MM.1S (cell line): ENCODE data around the gene PLPP7.

Source experiments
- DNase-seq: peaks from one replicate; pipeline ENCODE4 v3.0.0-alpha.2; 2015
- H2AFZ ChIP-seq: fragments of 300-600 bp; sonication (generic); 2 replicates; pipeline ENCODE4 v1.6.0; 2016; ENCODE audit warnings: antibody characterized with exemption, low read length
- H3F3A ChIP-seq: fragments of 300-600 bp; sonication (generic); 2 replicates; pipeline ENCODE4 v1.6.1; 2016; ENCODE audit warnings: mild to moderate bottlenecking, antibody characterized with exemption, low read length, moderate library complexity, mixed read lengths; ENCODE audit not compliant: insufficient read depth
- H3K27ac ChIP-seq: fragments of 300-600 bp; sonication (generic); 2 replicates; pipeline ENCODE4 v1.5.1; 2016; ENCODE audit warnings: mild to moderate bottlenecking, low read length
- H3K27me3 ChIP-seq: fragments of 300-600 bp; sonication (generic); replicated peaks from 2 replicates; pipeline ENCODE4 v1.6.0; 2016; ENCODE audit warnings: low read length; ENCODE audit not compliant: insufficient read depth
- H3K36me3 ChIP-seq: fragments of 300-600 bp; sonication (generic); replicated peaks from 2 replicates; pipeline ENCODE4 v1.6.1; 2016; ENCODE audit warnings: mild to moderate bottlenecking, low read length, mixed read lengths; ENCODE audit not compliant: insufficient read depth
- H3K4me1 ChIP-seq: fragments of 300-600 bp; sonication (generic); 2 replicates; pipeline ENCODE4 v1.6.1; 2016; ENCODE audit warnings: low read length, mixed read lengths
- H3K4me2 ChIP-seq: fragments of 300-600 bp; sonication (generic); 2 replicates; pipeline ENCODE4 v1.6.0; 2016; ENCODE audit warnings: low read depth, low read length
- H3K4me3 ChIP-seq: fragments of 300-600 bp; sonication (generic); 2 replicates; pipeline ENCODE4 v1.5.1; 2016; ENCODE audit warnings: low read length, mixed read lengths
- H3K79me2 ChIP-seq: fragments of 300-600 bp; sonication (generic); 2 replicates; pipeline ENCODE4 v1.6.1; 2016; ENCODE audit warnings: mixed run types, low read length, mixed read lengths
- H3K9ac ChIP-seq: fragments of 300-600 bp; sonication (generic); 2 replicates; pipeline ENCODE4 v1.6.1; 2016; ENCODE audit warnings: low read length, mixed read lengths
- H3K9me2 ChIP-seq: fragments of 300-600 bp; sonication (generic); replicated peaks from 2 replicates; pipeline ENCODE4 v1.6.1; 2016; ENCODE audit warnings: mild to moderate bottlenecking, low read length, mixed read lengths; ENCODE audit not compliant: insufficient read depth
- H3K9me3 ChIP-seq: fragments of 300-600 bp; sonication (generic); replicated peaks from 2 replicates; pipeline ENCODE4 v1.6.1; 2016; ENCODE audit warnings: mild to moderate bottlenecking, low read length, mixed read lengths; ENCODE audit not compliant: insufficient read depth
- H4K20me1 ChIP-seq: fragments of 300-600 bp; sonication (generic); 2 replicates; pipeline ENCODE4 v1.6.1; 2016; ENCODE audit warnings: mild to moderate bottlenecking, low read length, moderate library complexity, mixed read lengths; ENCODE audit not compliant: insufficient read depth
- CTCF ChIP-seq: fragments of 300-600 bp; sonication (generic); IDR thresholded peaks from 2 replicates; pipeline ENCODE4 v1.5.1; 2016; ENCODE audit warnings: antibody characterized with exemption, low read length, mixed read lengths
- EZH2 ChIP-seq: fragments of 300-600 bp; sonication (generic); optimal IDR thresholded peaks from 2 replicates; pipeline ENCODE3; 2017; ENCODE audit warnings: low read depth, mild to moderate bottlenecking, antibody characterized with exemption, low read length, mixed read lengths
- EZH2phosphoT487 ChIP-seq: fragments of 300-600 bp; sonication (generic); IDR thresholded peaks from 2 replicates; pipeline ENCODE4 v1.6.1; 2018; ENCODE audit warnings: antibody characterized with exemption, low read length

PLPP7 gene

GRCh38 chr9:131281119-131281965 lies 8.2 kb upstream of the PLPP7 start:
- Histone ChIP-seq H3K79me2 (peaks cover 1% of the 10 kb centered on the region), H3K9me2 (no peaks in the 10 kb centered on the region), H3K4me2 (no peak overlapping the region), H3K27ac (no peak overlapping the region), H3K36me3 (no peaks in the 10 kb centered on the region), H2AFZ (no peak overlapping the region), H3K9me3 (no peaks in the 10 kb centered on the region), H3F3A (peaks cover 10% of the 10 kb centered on the region), H4K20me1 (no peaks in the 10 kb centered on the region), H3K4me1 (no peaks in the 10 kb centered on the region), H3K27me3 (peaks cover 27% of the 10 kb centered on the region), H3K9ac (no peak overlapping the region), H3K4me3 (no peak overlapping the region)
- TF ChIP-seq CTCF (no peak), EZH2 (no peak), EZH2phosphoT487 (no peak)
- no peak for DNase-seq

- Histone ChIP-seq H3K79me2 (no peaks in the 10 kb centered on the region), H3K27me3 (peaks cover 27% of the 10 kb centered on the region), H2AFZ (no peak overlapping the region), H3K9ac (no peak overlapping the region), H3K36me3 (no peaks in the 10 kb centered on the region), H3K4me2 (no peak overlapping the region), H3K27ac (no peak overlapping the region), H3F3A (peaks cover 9% of the 10 kb centered on the region), H3K9me2 (no peaks in the 10 kb centered on the region), H4K20me1 (no peaks in the 10 kb centered on the region), H3K4me3 (no peak overlapping the region), H3K9me3 (no peaks in the 10 kb centered on the region), H3K4me1 (peaks cover 3% of the 10 kb centered on the region; the same call in 1 of the 2 replicates)
- DNase-seq = no peak
- TF ChIP-seq EZH2 (no peak), EZH2phosphoT487 (no peak), CTCF (no peak)
Observed at GRCh38 chr9:131282175-131282574, 7.3 kb upstream of the PLPP7 start.

- Histone ChIP-seq H2AFZ (no peak overlapping the region), H3K27me3 (peaks cover 27% of the 10 kb centered on the region), H4K20me1 (no peaks in the 10 kb centered on the region), H3K4me2 (no peak overlapping the region), H3K27ac (no peak overlapping the region), H3K4me3 (no peak overlapping the region), H3K9me3 (no peaks in the 10 kb centered on the region), H3K36me3 (no peaks in the 10 kb centered on the region), H3K9me2 (no peaks in the 10 kb centered on the region), H3K79me2 (no peaks in the 10 kb centered on the region), H3F3A (peaks cover 9% of the 10 kb centered on the region), H3K4me1 (peaks cover 5% of the 10 kb centered on the region; the same call in 1 of the 2 replicates), H3K9ac (no peak overlapping the region)
- no peak for DNase-seq
- TF ChIP-seq EZH2phosphoT487 (no peak), CTCF (no peak), EZH2 (no peak)
Observed at GRCh38 chr9:131282688-131283422, 6.7 kb upstream of the PLPP7 start.
